NCI-H2107 treated with DMSO at 0.1 percent for 48 hours (cell line): ENCODE data around the gene GNPTAB.
A peak's percentile ranks its signal among the peaks of the same experiment; 100 is the strongest.
"Not testable (repeated sequence)": the region's sequence is repeated elsewhere in the genome, so short reads cannot be mapped to it uniquely, and the experiment has no call there.

ENCODE experiments used
- DNase-seq: peaks from one replicate; lab custom pipeline; 2025; ENCODE audit not compliant: unreplicated experiment; lab: John Stamatoyannopoulos, UW

GNPTAB gene

GRCh38 chr12:101740566-101740965 is 90.2 kb downstream of the GNPTAB start:
- no peak for DNase-seq

DNA sequence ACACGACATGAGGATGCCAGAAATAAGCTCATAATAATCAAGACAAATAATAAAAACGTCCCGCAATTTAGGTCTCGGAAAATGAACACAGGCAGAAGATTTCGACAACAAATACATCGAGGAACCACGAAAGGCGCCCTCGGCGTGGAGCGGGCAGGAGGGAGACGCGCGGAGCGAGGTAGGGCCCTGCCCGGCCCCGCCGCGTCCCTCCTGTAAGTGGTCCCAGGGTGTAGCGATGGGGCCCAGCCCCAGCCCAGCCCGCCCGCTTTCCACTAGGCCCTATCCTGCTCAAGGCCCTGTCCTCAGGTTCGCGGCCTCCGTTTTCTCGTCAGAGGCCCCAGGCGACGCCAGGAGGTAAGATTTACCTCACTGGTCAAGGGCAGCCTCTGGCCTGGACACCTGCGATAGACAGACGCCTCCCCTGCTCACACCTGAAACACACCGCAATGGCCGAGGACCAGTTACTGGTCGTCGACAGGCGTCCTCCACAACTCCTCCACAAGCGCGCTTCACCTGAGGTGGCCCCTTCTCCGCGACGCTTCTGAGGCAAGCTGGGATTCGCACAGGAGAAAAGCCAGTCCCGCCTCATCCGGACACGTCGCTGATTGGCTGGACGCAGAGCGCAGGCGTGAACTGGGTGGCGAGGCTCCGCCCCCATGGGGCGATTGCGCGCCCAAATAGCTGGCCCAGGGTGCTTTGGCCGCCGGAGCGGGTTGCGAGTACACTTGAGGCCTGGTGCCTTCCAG is 91.7 kb downstream of the GNPTAB start, which contains the start of gene SYCP3:
Gene SYCP3 (minus strand): TSS at position 543 of the 746 bp plus-strand sequence. CDS start 1,527 bp downstream, outside the sequence.
- no peak for DNase-seq

DNA sequence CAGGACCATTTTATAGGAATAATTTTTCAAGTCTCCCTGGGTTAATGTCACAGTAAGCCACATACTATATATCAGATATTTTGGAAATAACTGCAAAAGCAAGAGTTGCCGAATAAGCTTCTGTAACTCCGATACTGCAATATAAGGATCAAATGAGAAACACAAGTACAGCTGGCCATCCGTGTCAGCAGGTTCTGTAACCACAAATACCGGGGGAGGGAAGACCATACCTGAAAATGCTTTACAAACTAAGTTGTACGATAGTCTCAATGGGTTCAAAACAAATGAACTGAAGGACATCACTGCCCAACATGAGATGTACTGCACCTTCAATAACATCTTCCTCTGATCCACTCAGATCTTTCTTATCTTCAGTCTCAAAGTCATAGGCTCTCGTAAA is 93.3 kb downstream of the GNPTAB start:
- no peak for DNase-seq

GRCh38 chr12:101734482-101734881 is 96.3 kb downstream of the GNPTAB start:
- DNase-seq, result not testable (repeated sequence)

GRCh38 chr12:101733166-101733565 is 97.6 kb downstream of the GNPTAB start:
- no peak for DNase-seq

DNA sequence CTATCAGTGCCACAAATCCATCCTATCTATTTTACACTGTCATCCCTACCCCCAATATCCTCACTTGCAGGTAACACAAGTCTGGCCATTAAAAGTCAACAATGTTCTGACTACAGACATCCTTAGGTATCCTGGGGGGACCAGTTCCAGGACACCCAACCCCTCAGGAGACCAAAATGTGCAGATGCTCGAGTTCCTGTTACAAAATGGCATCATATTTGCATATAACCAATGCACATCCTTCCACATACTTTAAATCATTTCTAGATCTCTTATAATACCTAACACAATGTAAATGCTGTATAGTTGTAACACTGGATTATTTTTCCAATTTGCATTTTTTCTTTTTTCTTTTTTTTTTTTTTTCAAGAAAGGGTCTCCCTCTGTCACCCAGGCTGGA is 98.4 kb downstream of the GNPTAB start:
- no peak for DNase-seq

DNA sequence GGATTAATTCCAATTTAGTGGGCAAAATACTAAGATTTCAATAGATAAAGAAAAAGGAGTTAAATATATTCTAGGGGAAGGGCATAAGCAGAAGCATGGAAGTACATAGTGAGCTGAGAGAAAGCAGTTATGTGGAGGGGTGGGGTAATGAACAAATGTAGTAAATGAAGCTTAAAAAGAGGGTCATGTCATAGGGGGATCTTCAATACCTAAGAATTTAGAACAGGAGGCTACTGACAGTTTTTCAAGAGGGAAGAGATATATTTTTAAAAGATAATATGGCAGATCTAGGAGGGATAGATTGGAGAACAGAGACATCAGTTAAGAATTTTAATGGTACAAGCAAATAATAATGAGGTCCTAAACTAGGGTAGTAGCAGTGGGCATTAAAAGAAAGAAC is 100.9 kb downstream of the GNPTAB start:
- DNase-seq, result no peak

- DNase-seq, result no peak
Measured at GRCh38 chr12:101727098-101727497, 103.7 kb downstream of the GNPTAB start.

- no peak for DNase-seq
Measured at GRCh38 chr12:101722392-101722791, 108.4 kb downstream of the GNPTAB start.

DNA sequence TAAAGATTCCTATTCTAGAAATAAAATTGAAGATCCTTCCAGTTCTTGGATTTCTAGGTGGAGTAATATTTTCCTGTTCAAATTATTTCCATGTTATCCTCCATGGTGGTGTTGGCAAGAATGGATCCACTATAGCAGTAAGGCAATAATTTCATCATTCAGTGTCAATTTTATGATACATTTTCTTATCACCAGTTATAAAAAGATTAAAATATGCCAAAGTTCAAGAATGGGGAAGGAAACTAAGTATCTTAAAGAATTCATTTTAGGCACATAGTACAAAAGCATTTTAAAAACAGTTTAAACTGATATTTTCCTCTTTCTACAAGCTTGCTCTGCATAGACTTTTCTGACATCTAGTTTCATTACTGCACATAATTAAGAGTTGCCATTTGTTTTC is 110.6 kb downstream of the GNPTAB start:
- DNase-seq, result no peak

GRCh38 chr12:101719566-101719965 is 111.2 kb downstream of the GNPTAB start:
- no peak for DNase-seq

DNA sequence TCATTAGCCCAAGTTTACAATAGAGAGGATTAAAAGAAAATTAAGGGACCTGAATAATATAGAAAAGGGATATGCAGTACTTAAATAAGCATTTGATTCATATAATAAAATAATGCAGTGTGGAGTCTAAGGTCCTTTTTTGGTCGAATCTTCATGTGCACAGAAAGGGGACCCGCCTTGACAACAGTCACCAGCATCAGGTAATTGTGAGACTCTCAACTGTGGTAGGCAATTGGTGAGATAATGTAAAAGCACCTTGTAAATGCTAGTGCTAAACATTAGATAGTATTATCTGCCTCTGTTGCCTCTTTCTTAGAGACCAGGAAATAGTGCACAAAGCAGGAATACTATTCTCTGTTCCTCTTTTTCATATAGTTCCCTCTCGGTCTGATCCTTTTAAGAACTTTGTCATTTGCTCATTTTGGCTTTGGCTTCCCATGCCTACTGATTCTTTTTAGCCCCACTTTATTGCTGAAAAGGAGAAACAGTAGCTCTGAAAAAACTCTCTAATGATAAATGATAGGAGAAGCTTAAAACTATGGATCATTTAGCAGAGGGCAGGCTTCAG is 115.8 kb downstream of the GNPTAB start:
- no peak for DNase-seq

GRCh38 chr12:101713930-101714329 is 116.8 kb downstream of the GNPTAB start:
- DNase-seq, result no peak

DNA sequence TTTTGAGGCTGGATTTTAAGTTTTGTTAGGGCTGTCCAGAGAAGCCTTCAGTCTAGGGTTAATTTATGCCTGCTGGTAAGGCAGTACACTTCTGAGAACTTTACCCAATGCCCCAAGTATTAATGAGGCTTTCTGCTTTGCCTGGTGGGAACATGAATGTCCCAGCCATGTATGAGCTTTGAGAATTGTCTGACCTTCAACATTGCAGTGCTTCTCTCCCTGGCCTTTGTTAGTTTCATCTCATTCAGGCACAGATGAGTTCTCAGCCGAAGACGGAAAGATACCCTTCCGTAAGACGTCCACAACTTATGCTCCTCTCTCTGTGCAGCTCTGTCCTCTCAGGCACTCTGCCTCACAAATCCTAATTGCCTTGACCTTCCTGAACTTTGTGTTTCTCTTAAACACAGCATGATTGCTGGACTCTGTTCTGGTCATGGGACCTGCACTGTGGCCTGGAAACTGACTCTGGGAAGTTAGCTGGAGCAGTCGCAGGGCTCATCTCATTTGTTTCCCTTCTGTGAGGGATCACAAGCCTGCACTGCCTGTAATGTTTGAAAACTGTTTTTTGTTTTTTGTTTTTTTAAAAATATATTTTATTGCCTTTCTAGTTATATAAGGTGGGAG is 117.6 kb downstream of the GNPTAB start:
- DNase-seq, result no peak

GRCh38 chr12:101710288-101710687 is 120.5 kb downstream of the GNPTAB start:
- DNase-seq, result no peak

GRCh38 chr12:101707131-101707782 is 123.5 kb downstream of the GNPTAB start:
- DNase-seq, result no peak

GRCh38 chr12:101706403-101706802 is 124.4 kb downstream of the GNPTAB start:
- no peak for DNase-seq

DNA sequence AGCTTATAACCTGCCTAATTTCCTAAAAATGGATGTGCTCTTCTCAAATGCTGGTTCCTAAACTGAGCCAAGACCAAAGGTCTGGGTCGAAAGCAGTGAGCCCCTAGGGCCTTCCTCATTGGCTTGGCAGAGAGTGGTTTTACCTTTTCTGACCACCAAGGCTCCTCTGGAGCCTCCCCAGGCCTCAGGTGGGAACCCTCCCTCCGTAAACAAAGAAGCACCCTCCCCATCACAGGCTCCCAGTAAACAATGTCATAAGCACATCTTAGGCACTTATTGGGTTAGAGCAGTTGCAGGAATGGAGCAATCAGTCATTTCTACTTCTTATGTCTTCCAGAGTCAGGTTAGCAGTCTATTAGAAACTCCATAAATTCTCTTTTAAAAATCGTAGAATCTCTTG is 127.3 kb downstream of the GNPTAB start:
- no peak for DNase-seq

GRCh38 chr12:101700299-101700820 is 130.4 kb downstream of the GNPTAB start:
- DNase-seq, result no peak

GRCh38 chr12:101698800-101699347 is 131.9 kb downstream of the GNPTAB start:
- DNase-seq, result peak; percentile 28
